SK-MEL-5 (cell line): ENCODE measurements around the gene TPGS1. TPM values are rescaled to one million over a fixed set of nuclear protein-coding genes. Genes with fewer than 3 reads are reported as not detected.
A peak's percentile ranks its signal among the peaks of the same experiment; 100 is the strongest.

Experiments
- DNase-seq: peaks from one replicate; pipeline ENCODE4 v3.0.0-alpha.2; 2016; ENCODE audit warnings: low read depth, low spot score
- in situ Hi-C: cut with HindIII; loops from 2 replicates; pipeline ENCODE4 v1.10.0; 2016; ENCODE audit warnings: low sequenced_read_pairs, high pct_unique_total_duplicates, low pct_unique_long_range_greater_than_20kb
- total RNA-seq: library from RNA; depleted of rRNA; stranded (reverse); fragments of >200 nt; shearing (Covaris generic); gene quantifications from 2 replicates; pipeline ENCODE4 v1.2.3, GENCODE V29; 2014

The TPGS1 gene
- total RNA-seq, 1 experiment from 2014 or later: 26.4 TPM

DNA sequence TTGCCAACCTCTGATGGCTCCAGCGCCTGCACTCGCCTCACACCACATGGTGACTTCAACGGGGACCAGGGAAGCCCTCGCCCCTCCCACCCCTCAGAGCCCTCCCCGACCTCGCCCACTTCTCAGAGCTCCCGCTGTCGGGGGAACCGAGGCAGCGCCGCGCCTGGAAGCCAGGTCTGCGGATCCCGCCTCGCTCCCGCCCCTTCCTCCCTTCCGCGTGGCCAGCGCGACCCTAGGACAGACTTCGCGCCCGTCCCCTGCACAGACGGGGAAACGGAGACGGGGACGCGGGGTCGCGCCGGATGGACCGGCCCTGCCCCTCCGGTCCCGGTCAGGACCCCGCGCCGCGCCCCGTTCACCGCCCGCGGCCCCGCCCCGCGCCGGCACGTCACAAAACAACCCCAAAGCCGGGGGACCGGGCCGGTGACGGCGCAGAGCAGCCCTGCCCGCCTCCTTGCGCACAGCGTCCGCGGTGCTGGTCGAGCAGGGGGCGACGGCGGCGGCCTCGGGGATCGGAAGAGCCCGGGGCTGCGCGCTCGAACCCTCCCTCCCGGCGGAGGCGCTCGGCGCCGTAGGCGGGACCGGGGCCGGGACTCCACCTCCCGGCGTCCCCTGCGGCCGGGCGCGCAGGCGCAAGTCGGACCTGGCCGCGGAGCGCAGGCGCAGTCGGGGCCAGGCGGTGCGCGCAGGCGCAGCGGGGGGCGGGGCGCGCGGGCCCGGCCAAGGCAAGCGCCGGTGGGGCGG, 23.9 kb downstream of the TPGS1 start:
- in situ Hi-C loops: no loop called here
- DNase-seq: peak; percentile 73

DNA sequence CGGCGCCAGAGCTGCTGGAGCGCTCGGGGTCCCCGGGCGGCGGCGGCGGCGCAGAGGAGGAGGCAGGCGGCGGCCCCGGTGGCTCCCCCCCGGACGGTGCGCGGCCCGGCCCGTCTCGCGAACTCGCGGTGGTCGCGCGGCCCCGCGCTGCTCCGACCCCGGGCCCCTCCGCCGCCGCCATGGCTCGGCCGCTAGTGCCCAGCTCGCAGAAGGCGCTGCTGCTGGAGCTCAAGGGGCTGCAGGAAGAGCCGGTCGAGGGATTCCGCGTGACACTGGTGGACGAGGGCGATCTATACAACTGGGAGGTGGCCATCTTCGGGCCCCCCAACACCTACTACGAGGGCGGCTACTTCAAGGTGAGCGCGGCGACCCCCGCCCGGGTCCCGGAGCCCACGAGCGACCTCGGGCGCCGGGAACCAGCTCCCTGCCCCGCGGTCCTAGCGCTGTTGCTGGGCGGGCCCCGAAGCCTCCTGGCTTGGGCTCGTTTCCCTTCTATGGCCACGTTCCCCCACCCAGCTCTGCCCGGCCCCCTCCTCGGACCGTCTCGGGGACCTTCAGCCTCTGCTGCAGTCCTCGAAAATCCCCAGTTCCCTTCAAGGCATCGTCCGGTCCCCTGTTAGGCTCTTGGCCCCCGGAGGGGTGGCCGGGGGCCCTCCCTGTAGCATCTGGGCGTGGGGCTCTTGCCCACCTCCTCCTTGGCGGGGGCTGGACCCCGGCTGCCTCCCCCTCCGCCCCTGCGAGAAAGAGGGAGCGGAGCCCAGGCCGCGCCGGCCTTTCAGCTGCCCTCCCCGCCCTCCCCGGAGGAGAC, 24.7 kb downstream of the TPGS1 start, which contains the start of gene CDC34:
Gene CDC34 (plus strand): TSS at position 8 of the 808 bp plus-strand sequence. CDS start 172 bp downstream, at position 180.
- in situ Hi-C loops: no loop called here
- no peak for DNase-seq

DNA sequence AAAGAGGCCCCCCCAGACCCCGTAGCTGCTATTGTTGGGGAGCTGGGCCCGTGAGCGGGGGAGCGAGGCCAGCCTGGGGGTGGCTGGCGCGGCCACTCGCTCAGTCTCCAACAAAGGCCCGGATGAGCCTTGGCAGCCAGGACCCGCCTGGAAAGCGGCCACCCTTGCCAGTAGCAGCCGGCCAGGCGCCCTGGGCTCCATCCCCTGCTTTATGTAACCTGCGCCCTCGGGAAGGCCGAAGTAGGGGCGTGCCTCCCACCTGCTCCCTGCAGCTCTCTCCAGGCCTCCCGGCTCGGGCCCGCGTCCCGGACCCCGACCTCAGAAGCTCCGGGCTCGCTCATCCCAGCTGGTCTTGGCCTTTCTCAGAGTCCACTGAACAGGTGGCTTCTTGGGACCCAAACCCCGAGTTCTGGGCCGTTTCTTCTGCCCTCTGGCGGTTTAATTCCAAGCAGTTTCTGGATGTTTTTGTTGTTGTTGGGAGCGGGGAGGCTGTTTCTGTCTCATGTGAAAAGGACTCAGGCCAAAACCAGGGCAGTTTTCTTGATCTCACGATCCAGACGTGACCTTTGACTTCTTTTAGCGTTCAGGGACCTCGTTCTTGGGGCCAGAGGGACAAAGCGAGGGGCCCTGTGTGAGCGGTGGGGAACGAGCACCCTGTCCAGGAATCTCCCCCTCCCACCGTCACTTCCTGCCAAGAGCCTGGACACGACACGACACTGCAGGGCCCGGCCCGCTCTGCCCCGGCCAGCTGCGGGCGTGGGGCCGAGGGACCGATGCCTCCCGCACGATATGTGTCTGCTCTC, 25.5 kb downstream of the TPGS1 start:
- in situ Hi-C loops: no loop called here
- peak; percentile 44 for DNase-seq

DNA sequence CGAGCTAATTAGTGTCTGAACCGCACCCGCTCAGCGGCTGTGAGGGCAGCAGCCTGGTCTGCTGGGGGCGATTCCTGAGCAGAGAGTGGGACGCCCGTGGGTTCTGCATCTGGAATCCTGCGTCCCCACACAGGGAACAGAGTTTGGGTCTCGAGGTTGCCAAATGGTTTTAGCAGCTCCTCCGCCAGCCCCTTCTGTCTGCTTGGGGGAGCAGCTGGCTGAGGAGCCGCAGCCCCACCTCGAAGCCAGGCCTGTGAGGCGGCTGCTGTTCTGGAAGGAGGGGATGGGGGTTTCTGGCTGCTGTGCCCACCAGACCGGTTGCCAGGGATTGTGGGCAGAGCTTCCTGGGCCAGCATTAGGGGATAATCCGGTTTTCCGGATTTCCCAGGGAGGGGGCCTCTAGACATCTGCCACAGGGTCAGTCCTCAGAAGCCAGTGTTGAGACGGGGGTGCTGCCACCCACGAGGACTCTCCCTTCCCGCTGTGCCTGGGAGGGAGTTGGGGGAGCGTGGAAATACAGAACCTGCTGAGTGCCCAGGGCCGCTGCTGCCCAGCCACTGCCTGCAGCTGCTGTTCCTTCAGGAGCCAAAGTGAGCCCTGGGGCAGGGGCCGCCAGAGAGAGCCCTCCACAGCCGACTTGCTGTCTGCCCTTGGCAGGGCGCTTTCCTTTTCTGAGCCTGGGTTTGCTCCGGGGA, 26.2 kb downstream of the TPGS1 start:
- in situ Hi-C loops: no loop called here
- DNase-seq: no peak

DNA sequence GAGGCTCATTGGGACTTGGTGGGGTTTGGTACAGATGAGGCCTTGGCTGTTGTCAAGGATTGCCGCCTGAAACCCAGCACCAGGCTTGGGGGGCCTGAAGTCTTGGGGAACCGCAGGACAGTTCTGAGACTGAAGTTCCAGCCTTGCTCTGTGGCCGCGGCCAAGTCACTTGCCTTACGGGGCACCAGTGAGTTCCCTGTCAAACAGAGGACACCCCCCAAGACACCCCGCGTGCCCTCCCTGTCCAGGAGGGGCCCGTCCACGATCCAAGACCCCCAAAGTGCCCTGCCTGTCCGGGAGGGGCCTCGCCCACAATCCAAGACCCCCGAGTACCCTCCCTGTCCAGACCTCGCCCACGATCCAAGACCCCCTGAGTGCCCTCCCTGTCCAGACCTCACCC, 26.8 kb downstream of the TPGS1 start:
- in situ Hi-C loops: no loop called here
- DNase-seq: no peak

DNA sequence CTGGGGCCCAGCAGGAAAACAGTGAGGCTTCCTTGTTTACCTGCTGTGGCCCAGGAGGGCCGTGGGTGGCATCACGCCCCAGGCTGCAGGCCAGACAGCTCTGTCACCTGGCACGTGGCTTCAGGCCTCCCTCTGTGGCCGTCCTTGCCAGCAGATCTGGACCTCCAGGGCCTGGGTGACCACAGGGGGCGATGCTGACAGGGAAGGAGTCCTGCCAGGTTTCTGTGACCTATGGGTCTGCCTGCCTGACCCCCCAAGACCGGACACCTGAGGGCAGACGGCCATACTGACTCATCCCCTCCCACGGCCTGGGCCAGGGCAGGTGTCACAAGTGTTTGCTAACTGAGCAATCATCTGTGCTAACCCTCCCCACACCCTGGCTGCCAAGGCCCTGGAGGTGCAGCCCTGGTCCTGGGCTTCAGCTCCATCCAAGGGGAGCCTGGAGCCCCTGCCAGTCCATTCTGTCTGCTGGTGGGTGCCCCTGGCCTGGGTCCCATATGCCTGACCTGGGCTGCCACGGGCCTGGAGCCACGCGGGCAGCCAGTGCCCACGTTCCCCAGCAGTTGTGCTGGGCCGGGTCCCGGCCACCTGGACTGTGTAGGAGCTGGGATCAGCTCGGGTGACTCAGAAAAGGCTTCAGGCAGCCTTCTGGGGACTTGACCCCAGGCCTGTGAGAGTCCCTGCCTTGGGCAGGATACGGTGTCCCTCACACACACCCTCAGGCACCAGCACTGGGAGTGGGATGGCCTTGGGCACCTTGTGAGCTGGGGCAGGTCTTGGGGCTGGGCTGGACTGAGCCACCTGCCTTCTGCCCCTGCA, 27.9 kb downstream of the TPGS1 start:
- in situ Hi-C loops: no loop called here
- DNase-seq: no peak

DNA sequence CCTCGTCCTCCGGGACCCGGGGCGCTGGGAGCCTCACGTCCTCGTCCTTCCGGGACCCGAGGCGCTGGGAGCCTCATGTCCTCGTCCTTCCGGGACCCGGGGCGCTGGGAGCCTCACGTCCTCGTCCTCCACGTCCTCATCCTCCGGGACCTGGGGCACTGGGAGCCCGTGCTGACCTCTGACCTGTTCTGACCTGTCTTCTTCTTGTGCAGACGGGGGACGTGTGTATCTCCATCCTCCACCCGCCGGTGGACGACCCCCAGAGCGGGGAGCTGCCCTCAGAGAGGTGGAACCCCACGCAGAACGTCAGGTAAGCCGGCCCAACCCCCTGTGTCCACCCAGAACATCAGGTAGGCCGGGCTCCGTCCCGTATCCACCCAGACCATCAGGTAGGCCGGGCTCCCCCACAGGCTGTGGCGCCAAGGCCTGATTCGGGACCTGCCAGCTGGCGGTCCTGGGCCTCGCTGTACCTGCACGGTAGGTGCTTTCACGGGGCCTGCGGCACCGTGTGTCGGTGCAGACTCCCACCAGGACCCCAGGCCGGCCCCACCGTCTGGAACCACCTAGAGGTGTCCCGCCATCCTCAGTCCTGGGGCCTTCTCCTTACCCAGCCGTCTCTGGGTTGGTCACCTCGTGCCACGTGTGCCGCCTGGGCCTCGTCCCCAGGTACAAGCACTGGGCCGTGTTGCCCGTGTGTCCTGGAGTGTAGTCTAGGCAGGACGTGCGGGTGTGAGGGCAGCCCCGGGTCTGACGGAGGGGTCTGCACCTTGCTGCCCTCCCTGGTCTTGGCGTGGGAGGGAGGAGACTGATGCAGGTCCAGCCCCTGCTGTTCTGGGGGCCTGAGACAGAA, 29.0 kb downstream of the TPGS1 start:
- DNase-seq: no peak
- in situ Hi-C loops: no loop called here

DNA sequence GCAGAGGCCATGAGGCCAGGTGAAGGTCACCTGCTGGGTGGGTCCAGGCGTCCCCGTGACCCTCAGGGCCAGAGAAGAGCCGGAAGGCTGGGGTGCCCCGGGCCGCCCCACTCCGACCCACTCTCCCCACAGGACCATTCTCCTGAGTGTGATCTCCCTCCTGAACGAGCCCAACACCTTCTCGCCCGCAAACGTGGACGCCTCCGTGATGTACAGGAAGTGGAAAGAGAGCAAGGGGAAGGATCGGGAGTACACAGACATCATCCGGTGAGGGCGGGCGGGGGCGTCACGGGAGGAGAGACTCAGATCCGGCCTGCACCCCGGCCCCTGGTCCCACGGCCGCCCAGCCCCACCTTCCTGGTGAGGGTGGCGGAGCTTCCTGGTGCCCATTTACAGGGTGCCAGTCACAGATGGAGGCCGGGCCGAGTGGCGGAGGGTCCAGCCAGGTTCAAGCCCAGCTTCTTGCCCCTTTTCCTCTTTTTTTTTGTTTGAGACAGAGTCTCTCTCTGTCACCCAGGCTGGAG, 29.6 kb downstream of the TPGS1 start:
- in situ Hi-C loops: no loop called here
- no peak for DNase-seq

DNA sequence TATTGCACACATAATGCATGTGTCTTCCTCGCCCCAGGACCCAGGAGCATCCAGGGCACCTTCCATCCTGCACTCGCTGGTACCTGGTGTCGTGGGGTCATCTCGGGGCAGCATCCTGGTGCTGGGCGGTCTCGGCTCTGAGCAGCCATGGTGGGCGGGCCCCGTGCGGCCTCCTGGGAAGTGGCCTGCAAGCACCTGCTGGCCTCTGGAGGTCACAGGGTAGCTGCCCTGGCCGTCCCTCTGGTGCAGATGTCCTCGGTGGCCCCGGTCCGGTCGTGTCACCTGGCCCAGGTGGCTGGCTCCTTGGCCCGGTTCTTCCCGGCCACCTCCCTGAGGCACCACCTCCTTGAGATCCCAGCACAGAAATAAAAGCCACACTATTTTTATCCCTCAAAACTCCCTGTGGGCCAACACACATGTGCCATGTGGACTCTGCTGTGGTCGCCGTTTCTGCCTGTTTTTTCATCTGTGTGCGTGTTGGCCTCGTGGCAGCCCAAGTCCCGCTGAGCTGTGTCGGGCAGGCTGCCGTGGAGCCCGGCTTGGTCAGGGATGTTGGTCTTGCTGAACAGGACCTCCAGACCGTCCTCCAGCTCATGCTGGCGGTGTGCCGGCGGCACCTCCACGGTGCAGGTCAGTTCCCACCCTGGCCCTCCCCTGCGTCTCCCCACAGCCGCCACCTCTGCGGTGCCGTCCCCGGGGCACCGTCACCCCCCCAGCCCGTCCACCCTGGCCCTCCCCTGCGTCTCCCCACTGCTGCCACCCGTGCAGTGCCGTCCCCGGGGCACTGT, 31.5 kb downstream of the TPGS1 start:
- in situ Hi-C loops: no loop called here

DNA sequence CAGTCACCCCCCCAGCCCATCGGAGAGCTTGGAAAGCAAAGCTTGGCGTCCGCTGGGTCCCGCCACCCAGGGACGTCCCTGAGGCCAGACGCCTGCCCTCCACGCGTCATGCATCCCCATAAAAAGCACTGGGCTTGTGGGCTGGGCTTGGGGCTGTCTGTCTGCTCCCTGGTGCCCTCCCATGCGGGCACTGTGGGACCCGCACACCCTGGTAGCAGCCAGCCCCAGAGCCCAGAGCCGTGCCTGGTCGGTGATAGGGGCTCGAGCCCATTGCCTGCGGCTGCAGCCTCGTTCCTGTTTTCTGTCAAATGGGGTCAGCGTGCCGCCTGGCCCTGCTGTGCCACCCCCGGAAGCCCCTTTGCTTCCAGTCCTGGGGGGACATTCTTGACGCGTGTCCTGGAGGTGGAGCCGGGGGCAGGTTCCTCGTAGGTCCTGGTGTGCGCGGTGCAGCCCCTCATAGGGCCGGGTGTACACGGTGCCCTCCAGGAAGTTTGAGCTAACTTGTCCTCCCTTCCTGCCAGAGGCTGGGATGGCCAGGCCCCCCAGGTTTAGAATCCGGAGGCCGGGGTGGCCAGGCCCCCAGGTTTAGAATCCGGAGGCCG, 32.2 kb downstream of the TPGS1 start:
- in situ Hi-C loops: no loop called here
- DNase-seq: no peak

More for the DNA sequence above, 31.5 kb downstream of the TPGS1 start:
- DNase-seq: no peak

DNA sequence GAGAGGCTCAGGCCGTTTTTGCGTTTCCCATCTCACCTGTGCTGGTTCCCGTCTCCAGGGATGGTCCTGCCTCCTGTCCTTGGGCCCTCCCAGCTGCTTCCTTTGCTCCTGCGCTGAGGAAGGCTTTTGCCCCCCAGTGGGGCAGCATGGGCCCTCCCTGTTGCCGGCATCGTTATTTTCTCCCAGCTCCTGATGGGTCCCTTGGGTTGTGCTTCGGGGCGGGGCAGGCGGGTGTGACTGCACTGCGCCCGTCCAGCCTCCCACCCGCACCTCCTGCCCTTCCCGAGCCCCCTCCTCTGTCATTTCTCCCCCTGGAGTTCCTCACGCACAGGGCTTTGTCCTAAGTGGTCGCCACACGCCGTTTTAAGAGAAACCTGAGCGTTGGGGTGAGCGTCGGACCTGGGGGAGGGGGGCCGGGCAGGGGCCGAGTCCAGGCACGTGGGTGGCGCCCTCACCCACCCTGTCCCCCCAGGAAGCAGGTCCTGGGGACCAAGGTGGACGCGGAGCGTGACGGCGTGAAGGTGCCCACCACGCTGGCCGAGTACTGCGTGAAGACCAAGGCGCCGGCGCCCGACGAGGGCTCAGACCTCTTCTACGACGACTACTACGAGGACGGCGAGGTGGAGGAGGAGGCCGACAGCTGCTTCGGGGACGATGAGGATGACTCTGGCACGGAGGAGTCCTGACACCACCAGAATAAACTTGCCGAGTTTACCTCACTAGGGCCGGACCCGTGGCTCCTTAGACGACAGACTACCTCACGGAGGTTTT, 33.8 kb downstream of the TPGS1 start:
- no peak for DNase-seq
- in situ Hi-C loops: no loop called here

DNA sequence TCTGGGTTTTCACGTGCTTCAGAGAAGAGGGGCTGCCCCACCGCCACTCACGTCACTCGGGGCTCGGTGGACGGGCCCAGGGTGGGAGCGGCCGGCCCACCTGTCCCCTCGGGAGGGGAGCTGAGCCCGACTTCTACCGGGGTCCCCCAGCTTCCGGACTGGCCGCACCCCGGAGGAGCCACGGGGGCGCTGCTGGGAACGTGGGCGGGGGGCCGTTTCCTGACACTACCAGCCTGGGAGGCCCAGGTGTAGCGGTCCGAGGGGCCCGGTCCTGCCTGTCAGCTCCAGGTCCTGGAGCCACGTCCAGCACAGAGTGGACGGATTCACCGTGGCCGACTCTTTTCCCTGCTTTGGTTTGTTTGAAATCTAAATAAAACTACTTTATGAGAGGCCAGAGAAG, 34.4 kb downstream of the TPGS1 start:
- in situ Hi-C loops: no loop called here
- no peak for DNase-seq

DNA sequence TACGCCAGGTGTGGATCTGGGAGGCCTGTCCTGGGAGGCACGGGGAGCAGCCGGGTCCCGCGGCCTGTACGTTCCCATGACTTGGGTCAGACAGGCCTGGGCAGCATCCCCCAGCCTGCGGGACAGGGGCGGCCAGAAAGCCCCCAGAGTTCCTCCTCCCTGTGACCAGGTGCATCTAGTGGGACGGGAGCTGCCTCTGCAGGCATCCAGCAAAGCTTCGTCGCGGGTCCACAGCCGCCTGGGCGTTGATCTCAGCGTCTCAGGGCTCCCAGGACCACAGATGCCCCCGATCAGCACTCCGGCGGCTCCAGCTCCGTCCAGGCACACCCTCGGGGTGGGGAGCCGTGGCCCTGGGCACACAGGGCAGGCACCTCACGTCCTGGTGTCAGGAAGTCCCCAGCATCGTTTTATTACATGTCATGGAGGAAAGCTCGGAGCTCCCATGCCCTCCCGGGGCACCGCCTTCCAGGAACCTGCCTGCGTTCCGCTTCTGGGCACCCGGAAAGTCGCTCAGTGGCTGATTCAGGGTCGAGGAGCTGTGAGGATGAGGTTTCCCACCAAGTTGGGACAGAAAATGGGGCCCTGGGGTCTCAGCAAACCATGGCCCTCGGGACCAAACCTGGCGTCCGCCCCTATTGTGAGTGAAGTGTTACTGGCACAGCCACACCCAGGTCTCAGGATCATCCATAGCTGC, 35.0 kb downstream of the TPGS1 start:
- in situ Hi-C loops: no loop called here
- no peak for DNase-seq
